GM19351 (cell line): ENCODE data around the gene WDFY4.

ENCODE experiments used
- ATAC-seq: cut with Tn5 transposase; IDR thresholded peaks from one replicate; pipeline ENCODE4 v1.9.1; 2021; ENCODE audit warnings: mild to moderate bottlenecking, moderate library complexity; ENCODE audit not compliant: unreplicated experiment

The WDFY4 gene

GRCh38 chr10:49008091-49008490 lies 323.4 kb downstream of the WDFY4 start:
- ATAC-seq, result no peak

- no peak for ATAC-seq
These were observed 324.0 kb downstream of the WDFY4 start for GRCh38 chr10:49008505-49009198.

DNA sequence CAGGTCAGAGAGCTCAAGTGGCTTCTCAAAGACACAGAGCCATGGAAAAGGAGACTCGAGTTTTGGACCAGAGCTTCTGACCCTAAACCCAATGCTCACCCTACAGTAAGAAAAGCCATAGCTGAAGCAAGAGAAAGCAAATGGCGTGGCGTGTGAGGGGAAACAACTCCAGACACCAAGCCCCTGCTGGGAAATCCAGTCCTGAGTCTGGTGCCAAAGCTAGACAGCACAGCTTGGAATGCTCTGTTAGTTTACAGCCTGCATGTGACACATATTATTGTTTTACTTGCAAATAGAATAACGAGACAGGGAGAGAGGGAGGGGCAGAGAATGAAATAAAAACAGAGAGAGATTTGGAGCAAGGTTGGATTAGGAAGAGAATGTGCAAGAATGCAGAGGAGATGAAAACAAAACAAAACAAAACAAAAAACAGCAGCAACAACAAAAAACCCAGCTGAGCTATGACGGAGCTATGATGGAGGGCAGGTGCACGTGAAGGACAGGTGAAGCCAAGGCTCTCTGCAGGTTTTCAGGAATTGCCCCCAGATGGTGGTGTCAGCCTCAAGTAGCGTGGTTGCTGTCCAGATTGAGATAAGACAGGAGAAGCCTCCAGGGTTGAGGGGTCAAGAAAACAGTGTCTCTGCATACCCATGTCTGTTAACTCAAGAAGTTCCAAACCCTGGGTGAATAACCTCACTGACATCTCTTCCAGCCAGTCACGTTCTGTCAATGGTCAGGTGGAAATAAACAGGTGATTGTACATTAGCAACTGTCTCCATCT lies 324.7 kb downstream of the WDFY4 start:
- ATAC-seq, result no peak

GRCh38 chr10:49010295-49010694 lies 325.6 kb downstream of the WDFY4 start:
- no peak for ATAC-seq

GRCh38 chr10:49010865-49011264 lies 326.2 kb downstream of the WDFY4 start:
- no peak for ATAC-seq

DNA sequence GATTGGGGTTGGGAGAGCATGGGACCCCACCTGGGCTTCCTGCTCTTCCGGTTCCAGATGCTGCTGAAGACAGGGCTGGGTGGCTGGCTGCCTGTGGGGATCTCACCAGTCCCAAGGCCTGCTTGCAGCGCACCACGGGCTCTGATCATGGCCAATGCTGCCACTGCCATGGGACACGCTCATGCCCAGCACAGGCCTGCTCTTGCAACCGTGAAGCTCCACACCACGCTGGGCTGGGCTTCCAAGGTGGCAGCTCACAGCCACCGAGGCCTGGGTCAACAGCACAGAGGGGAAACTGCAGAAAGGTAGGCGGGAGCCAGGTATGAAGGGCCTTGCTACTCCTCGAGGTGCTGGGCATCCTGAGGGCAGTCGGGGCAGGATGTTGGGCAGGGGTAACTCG lies 327.1 kb downstream of the WDFY4 start:
- no peak for ATAC-seq

- no peak for ATAC-seq
These were observed 327.9 kb downstream of the WDFY4 start for GRCh38 chr10:49012603-49013002.

DNA sequence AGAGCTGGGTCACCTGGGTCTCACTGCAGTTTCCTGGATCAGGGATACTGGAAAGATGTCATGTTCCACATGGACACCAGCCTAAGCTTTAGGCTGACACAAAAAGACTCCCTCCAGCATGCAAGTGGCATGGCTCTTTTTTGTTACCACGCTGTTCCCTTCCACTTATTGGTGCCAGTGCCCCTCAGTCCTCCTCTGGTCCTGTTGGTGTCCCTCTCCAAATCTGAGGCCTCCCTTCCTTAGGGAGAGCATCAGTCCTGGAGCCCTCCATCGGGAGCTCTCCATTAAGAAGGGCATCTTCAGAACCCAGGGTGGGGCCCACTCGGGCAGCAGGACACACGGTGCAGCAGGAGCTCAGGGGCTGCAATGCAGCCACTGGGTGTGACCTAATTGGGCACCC lies 331.0 kb downstream of the WDFY4 start:
- no peak for ATAC-seq

- ATAC-seq, result no peak
These were observed 337.0 kb downstream of the WDFY4 start for GRCh38 chr10:49021685-49022084.

GRCh38 chr10:49023071-49023470 lies 338.4 kb downstream of the WDFY4 start:
- no peak for ATAC-seq

DNA sequence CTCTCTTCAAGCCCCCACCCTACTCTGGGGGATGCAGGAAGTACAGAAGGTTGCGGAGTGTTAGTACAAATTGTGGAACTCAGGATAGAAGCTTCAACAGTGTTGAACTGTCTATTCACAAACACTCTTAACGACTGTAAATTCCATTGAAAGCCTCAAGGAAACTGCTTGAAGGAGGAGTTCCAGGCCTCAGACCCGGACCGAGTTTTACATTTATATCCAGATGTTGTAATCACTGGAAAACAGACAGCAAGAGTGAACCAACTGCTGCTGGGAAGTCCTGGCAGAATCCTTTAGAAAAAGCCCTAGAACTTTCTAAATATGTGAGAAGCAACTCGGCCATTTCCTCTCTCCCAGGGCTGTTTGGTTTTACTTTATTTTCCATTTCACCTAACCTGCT lies 339.1 kb downstream of the WDFY4 start:
- ATAC-seq, result no peak

DNA sequence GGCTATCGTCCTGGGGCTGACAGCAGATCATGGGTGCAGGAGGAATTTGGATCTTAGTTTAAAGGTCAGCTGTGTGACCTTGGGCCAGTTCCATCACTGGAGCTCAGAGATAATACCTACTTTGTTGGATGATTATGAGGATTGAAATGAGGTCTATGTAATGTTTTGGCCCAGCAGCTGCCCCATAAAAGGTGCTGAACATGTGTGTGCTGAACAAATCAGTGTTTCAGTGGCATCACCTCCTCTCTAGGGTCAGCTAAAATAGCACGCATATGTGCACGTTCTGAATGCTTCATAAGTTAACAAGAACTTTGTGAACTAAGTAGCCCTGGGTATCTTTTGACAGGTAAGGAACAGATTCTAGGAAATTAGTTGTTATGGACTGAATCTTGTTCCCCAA lies 339.8 kb downstream of the WDFY4 start:
- no peak for ATAC-seq

DNA sequence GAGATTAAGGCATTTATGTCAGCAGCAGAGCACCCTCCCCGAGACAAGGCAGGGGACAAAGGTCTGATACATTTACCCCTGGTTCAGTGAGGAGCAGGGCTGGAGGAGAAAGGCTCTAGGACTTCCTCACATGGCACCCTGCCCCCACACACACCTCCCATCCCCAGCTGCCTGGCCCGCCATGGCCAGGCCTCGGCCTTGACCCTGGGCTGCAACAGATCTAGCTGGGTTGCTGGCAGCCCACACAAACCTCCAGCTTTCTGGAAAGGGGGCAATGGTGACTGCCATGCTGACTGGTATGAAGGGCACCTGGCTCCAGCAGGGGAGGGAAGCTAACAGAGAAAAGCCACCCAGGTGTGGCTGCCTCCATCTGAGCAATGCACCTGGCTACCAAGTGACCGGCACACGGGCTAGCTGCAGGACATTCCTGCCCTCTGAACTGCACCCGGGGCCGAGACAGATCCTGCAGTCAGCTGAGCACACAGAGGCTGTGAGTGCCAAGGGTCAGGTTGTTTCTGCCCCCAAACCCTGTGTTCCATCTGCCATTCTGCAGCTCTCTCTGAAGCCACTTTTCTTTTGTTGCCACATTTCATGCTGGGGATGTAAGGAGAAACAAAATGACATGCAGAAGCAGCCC lies 340.8 kb downstream of the WDFY4 start:
- no peak for ATAC-seq

GRCh38 chr10:49028639-49029038 lies 344.0 kb downstream of the WDFY4 start:
- ATAC-seq, result no peak

DNA sequence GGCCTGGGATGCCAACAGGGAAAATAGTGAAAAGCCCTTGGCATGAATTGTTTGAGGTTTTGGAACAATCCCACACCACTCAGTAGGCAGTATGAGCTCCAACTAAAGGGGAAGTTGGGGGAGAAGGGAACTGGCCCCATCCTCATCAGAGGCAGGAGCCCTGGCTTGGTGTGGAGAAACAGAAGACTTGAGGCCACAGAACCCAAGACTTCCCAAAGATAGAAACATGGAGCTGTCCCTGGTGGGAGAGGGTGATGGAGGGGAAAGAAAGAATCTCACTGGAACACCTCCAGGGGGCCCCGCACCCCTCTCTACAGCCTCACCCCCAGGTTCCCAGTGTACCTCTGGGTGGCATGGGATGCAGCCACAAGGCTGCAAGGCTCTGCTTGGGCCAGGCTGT lies 345.0 kb downstream of the WDFY4 start:
- no peak for ATAC-seq
